Left cardiac atrium (tissue), 2 donors: ENCODE measurements around the gene GOLGA8O. TPM values are rescaled to one million over a fixed set of nuclear protein-coding genes. Genes with fewer than 3 reads are reported as not detected.

ENCODE experiments used
- total RNA-seq, 2 donors: library from RNA; stranded (reverse); fragmentation: NEBNext Ultra II Directional; extraction: Animal tissue kit (Norgen Biotek cat#: 25700); gene quantifications; one replicate each; pipeline ENCODE4 v1.2.1, GENCODE V29; 2021
- donor health status: DM: no; HTN: yes; CAD: no; lungs with severe emphysema.
- donor health status: DM: yes; HTN: yes; CAD: no.

The GOLGA8O gene
- total RNA-seq, 2 donors from 2014 or later = 1.6 to 1.7 TPM

Other genes starting within 250 kb of the GOLGA8O start
- under 1 TPM; 0.63 to 0.77 TPM for gene GOLGA8K, start 52.3 kb downstream of the GOLGA8O start, total RNA-seq
- 1 to 10 TPM; 8.8 to 9.2 TPM for gene GOLGA8N, start 137.8 kb upstream of the GOLGA8O start, total RNA-seq
- 1 to 10 TPM; 2.6 to 3.8 TPM for gene ARHGAP11A, start 159.9 kb upstream of the GOLGA8O start, total RNA-seq
- under 1 TPM; 0.73 to 0.91 TPM for gene SCG5, start 186.1 kb upstream of the GOLGA8O start, total RNA-seq